ENCODE measurements around the gene GAB4. TPM values are rescaled to one million over a fixed set of nuclear protein-coding genes. Genes with fewer than 3 reads are reported as not detected.

GAB4 gene
- total and polyA plus RNA-seq, 2 donors (not counting 1 experiment from before 2014, with no cell fraction given) = not detected

GRCh38 chr22:16957781-16958180 is 50.2 kb downstream of the GAB4 start:
- Histone ChIP-seq H3K9me3 (ENCODE audit: control insufficient read depth, insufficient read depth, low read depth, low read length) (no peaks in the 10 kb centered on the region), H2AFZ (ENCODE audit: low read length) (no peak overlapping the region), H3K36me3 (ENCODE audit: control insufficient read depth, insufficient read depth, low read length) (no peaks in the 10 kb centered on the region), H3K27me3 (ENCODE audit: control insufficient read depth, insufficient read depth, low read length) (no peaks in the 10 kb centered on the region), H3K79me2 (ENCODE audit: control insufficient read depth, insufficient read depth, low read length) (no peaks in the 10 kb centered on the region), H3K4me2 (ENCODE audit: extremely low read depth, insufficient read depth, low read length) (no peak overlapping the region), H3K4me1 (ENCODE audit: control insufficient read depth, extremely low read depth, insufficient read depth, low read length) (no peaks in the 10 kb centered on the region), H3K27ac (ENCODE audit: insufficient read depth, low read length) (no peak overlapping the region), H3K9ac (ENCODE audit: insufficient read depth, low read length) (no peak overlapping the region), H4K20me1 (ENCODE audit: control insufficient read depth, extremely low read depth, insufficient read depth, low read length) (no peaks in the 10 kb centered on the region), H3K4me3 (replicated peaks in 1 of 4; ENCODE audit: control extremely low read depth in 1 of 4, insufficient read depth in 1 of 4, low read depth in 3 of 4, low read length in 4 of 4) (no peak overlapping the region)
- TF ChIP-seq CTCF (conservative IDR thresholded peaks at IDR 0.05 in 1 of 2, IDR thresholded peaks at IDR 0.05 in 1 of 2; ENCODE audit: low read depth in 1 of 2, low read length in 2 of 2) = no peak
- no peak for TF ChIP-seq EZH2 (IDR thresholded peaks at IDR 0.05; ENCODE audit: low read length, missing control alignments)
- DNase-seq (ENCODE audit: low read depth in 2 of 2) = no peak

- no peak for DNase-seq (ENCODE audit: low read depth in 2 of 2)
- H3K27me3 ChIP-seq (ENCODE audit: control insufficient read depth, insufficient read depth, low read length) = no peaks in the 10 kb centered on the region
- H3K4me3 ChIP-seq (replicated peaks in 1 of 4; ENCODE audit: control extremely low read depth in 1 of 4, insufficient read depth in 1 of 4, low read depth in 3 of 4, low read length in 4 of 4) = no peak overlapping the region
- no peaks in the 10 kb centered on the region for H3K36me3 ChIP-seq (ENCODE audit: control insufficient read depth, insufficient read depth, low read length)
- H3K4me2 ChIP-seq (ENCODE audit: extremely low read depth, insufficient read depth, low read length) = no peak overlapping the region
- H3K4me1 ChIP-seq (ENCODE audit: control insufficient read depth, extremely low read depth, insufficient read depth, low read length) = no peaks in the 10 kb centered on the region
- H3K9me3 ChIP-seq (ENCODE audit: control insufficient read depth, insufficient read depth, low read depth, low read length) = no peaks in the 10 kb centered on the region
- no peaks in the 10 kb centered on the region for H4K20me1 ChIP-seq (ENCODE audit: control insufficient read depth, extremely low read depth, insufficient read depth, low read length)
- no peaks in the 10 kb centered on the region for H3K79me2 ChIP-seq (ENCODE audit: control insufficient read depth, insufficient read depth, low read length)
- TF ChIP-seq EZH2 (IDR thresholded peaks at IDR 0.05; ENCODE audit: low read length, missing control alignments) (no peak), CTCF (conservative IDR thresholded peaks at IDR 0.05 in 1 of 2, IDR thresholded peaks at IDR 0.05 in 1 of 2; ENCODE audit: low read depth in 1 of 2, low read length in 2 of 2) (no peak)
- no peak overlapping the region for H3K27ac ChIP-seq (ENCODE audit: insufficient read depth, low read length)
- no peak overlapping the region for H2AFZ ChIP-seq (ENCODE audit: low read length)
- H3K9ac ChIP-seq (ENCODE audit: insufficient read depth, low read length) = no peak overlapping the region
Observed at GRCh38 chr22:16956290-16956689, 51.7 kb downstream of the GAB4 start.

GRCh38 chr22:16955678-16956210 is 52.3 kb downstream of the GAB4 start:
- Histone ChIP-seq H3K79me2 (ENCODE audit: control insufficient read depth, insufficient read depth, low read length) (no peaks in the 10 kb centered on the region), H3K4me3 (replicated peaks in 1 of 4; ENCODE audit: control extremely low read depth in 1 of 4, insufficient read depth in 1 of 4, low read depth in 3 of 4, low read length in 4 of 4) (no peak overlapping the region), H4K20me1 (ENCODE audit: control insufficient read depth, extremely low read depth, insufficient read depth, low read length) (no peaks in the 10 kb centered on the region), H2AFZ (ENCODE audit: low read length) (no peak overlapping the region), H3K4me2 (ENCODE audit: extremely low read depth, insufficient read depth, low read length) (no peak overlapping the region), H3K4me1 (ENCODE audit: control insufficient read depth, extremely low read depth, insufficient read depth, low read length) (no peaks in the 10 kb centered on the region), H3K27me3 (ENCODE audit: control insufficient read depth, insufficient read depth, low read length) (no peaks in the 10 kb centered on the region), H3K27ac (ENCODE audit: insufficient read depth, low read length) (no peak overlapping the region), H3K36me3 (ENCODE audit: control insufficient read depth, insufficient read depth, low read length) (no peaks in the 10 kb centered on the region), H3K9me3 (ENCODE audit: control insufficient read depth, insufficient read depth, low read depth, low read length) (no peaks in the 10 kb centered on the region), H3K9ac (ENCODE audit: insufficient read depth, low read length) (no peak overlapping the region)
- DNase-seq (ENCODE audit: low read depth in 2 of 2) = no peak
- TF ChIP-seq CTCF (conservative IDR thresholded peaks at IDR 0.05 in 1 of 2, IDR thresholded peaks at IDR 0.05 in 1 of 2; ENCODE audit: low read depth in 1 of 2, low read length in 2 of 2) (no peak), EZH2 (IDR thresholded peaks at IDR 0.05; ENCODE audit: low read length, missing control alignments) (no peak)

All from fibroblast of lung (primary cell).